Colonic mucosa (tissue), 4 donors: ENCODE measurements around the gene ATXN7L2. TPM values are rescaled to one million over a fixed set of nuclear protein-coding genes. Genes with fewer than 3 reads are reported as not detected.
A peak's percentile ranks its signal among the peaks of the same experiment; 100 is the strongest.

Source experiments
- DNase-seq: peaks from one replicate; pipeline ENCODE4 v3.0.0-alpha.2; 2020
- H3K27ac ChIP-seq: fragments of 200-600 bp; one replicate; pipeline ENCODE4 v1.8.0; 2021
- H3K27me3 ChIP-seq: fragments of 200-600 bp; one replicate; pipeline ENCODE4 v1.8.0; 2021
- H3K36me3 ChIP-seq: fragments of 200-600 bp; one replicate; pipeline ENCODE4 v1.8.0; 2021
- H3K4me1 ChIP-seq: fragments of 200-600 bp; one replicate; pipeline ENCODE4 v1.8.0; 2021; ENCODE audit warnings: mild to moderate bottlenecking
- H3K4me3 ChIP-seq: fragments of 200-600 bp; one replicate; pipeline ENCODE4 v1.8.0; 2021
- H3K9ac ChIP-seq, 2 donors: one replicate each; pipeline ENCODE4 v1.7.0; 2013; ENCODE audit warnings: control low read depth in 2 of 2, low read depth in 2 of 2, low read length in 2 of 2
- H3K9me3 ChIP-seq: fragments of 200-600 bp; one replicate; pipeline ENCODE4 v1.8.0; 2021
- intact Hi-C: fragments of 100-400 bp; cut with DNase I; formaldehyde crosslinking; loops from one replicate; pipeline ENCODE4 v1.14.1; 2022
- total RNA-seq, 2 donors: library from RNA; stranded (reverse); fragmentation: NEBNext Ultra II Directional in 1 of 2; extraction: Animal tissue kit (Norgen Biotek cat#: 25700) in 1 of 2; gene quantifications; one replicate each; pipeline ENCODE4 v1.2.1, GENCODE V29; 2021
- TF ChIP-seq, protein P1 (sequence below): fragments of 200-600 bp; IDR thresholded peaks from one replicate; pipeline ENCODE4 v1.8.0; 2022; ENCODE audit warnings: antibody characterized with exemption, mild to moderate bottlenecking
- donor health status: healthy.
- donor health status: DM: no; HTN: no; CAD: no.
- donor health status: DM: no; HTN: no; CAD: no.

Gene ATXN7L2
- total RNA-seq, 2 donors from 2014 or later: 2.3 to 4.0 TPM

DNA sequence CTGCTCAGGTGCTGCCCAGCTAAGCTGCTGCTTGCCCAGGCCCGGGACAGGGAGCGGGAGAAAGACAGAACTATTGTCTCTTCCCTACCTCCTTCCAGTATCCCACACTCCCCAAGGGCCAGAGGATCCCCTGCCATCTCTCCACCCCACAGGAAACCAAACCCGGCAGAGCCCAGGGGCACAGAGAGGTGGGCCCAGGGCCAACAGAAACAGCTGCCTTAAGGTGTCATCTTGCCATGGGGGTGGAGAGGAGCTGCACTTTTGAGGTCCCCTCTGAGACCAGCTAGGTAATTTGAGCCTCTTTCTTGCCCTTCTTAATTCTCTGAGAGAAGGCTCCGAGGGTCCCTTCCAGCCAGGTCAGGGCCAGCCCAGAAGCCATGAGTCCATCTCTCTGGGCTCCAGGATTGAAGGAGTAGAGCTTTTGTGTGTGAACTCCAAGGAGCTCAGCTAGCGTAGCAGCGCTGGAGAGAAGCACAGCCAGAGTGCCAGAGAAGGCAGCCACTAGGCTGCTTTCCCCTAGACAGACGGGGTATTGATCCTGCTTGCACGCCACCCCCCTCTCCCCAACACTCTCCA is 46.3 kb downstream of the ATXN7L2 start:
- Histone ChIP-seq H3K27ac (no peak overlapping the region), H3K4me1 (peaks cover 5% of the 10 kb centered on the region), H3K27me3 (no peaks in the 10 kb centered on the region), H3K36me3 (no peaks in the 10 kb centered on the region), H3K4me3 (no peak overlapping the region), H3K9ac (peak overlapping the region in 1 of 2 donors; percentile 5), H3K9me3 (no peaks in the 10 kb centered on the region)
- intact Hi-C loops: loop anchor here (2.0 to 10.0 kb wide), 2 partner anchors 31 to 105 kb away; partner anchors contain the start of gene PSMA5
- DNase-seq: no peak
- TF ChIP-seq, protein P1, sequence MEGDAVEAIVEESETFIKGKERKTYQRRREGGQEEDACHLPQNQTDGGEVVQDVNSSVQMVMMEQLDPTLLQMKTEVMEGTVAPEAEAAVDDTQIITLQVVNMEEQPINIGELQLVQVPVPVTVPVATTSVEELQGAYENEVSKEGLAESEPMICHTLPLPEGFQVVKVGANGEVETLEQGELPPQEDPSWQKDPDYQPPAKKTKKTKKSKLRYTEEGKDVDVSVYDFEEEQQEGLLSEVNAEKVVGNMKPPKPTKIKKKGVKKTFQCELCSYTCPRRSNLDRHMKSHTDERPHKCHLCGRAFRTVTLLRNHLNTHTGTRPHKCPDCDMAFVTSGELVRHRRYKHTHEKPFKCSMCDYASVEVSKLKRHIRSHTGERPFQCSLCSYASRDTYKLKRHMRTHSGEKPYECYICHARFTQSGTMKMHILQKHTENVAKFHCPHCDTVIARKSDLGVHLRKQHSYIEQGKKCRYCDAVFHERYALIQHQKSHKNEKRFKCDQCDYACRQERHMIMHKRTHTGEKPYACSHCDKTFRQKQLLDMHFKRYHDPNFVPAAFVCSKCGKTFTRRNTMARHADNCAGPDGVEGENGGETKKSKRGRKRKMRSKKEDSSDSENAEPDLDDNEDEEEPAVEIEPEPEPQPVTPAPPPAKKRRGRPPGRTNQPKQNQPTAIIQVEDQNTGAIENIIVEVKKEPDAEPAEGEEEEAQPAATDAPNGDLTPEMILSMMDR: no peak

DNA sequence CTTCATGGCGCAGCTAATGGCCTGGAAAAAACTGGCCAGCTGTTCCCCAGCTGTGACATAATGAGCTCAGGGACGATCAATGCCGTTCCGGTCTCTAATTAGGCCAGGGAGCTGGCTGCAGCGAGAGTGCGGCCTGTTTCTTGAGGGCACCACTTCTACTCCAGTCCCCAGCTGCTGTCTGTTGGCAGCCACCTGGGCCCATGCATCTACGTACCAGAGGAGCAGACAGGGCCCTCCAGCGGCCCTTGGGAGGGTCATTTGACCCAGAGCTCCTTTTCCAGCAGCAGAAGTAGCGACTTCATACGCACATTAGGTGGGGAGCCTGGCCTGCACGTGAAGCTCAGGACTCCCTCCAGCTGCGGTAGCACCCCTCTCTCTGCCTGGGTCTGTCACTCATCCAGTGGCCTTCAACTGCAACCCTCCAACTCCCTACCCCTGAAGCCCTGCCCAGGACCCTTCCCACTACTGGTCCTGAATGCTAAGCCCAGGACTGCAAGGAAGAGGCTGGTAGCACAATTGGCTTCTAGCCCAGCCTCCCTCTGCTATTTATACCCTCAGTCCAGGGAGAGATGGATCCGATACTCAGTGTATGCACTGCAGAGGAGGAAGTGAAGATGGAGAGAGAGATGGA is 46.9 kb downstream of the ATXN7L2 start:
- Histone ChIP-seq H3K9ac (no peak overlapping the region), H3K4me1 (peaks cover 5% of the 10 kb centered on the region), H3K36me3 (no peaks in the 10 kb centered on the region), H3K27ac (no peak overlapping the region), H3K9me3 (no peaks in the 10 kb centered on the region), H3K27me3 (no peaks in the 10 kb centered on the region), H3K4me3 (no peak overlapping the region)
- TF ChIP-seq, protein P1: no peak
- DNase-seq: no peak
- intact Hi-C loops: loop anchor here (2.0 to 10.0 kb wide), 2 partner anchors 32 to 106 kb away; partner anchors contain the start of gene PSMA5

DNA sequence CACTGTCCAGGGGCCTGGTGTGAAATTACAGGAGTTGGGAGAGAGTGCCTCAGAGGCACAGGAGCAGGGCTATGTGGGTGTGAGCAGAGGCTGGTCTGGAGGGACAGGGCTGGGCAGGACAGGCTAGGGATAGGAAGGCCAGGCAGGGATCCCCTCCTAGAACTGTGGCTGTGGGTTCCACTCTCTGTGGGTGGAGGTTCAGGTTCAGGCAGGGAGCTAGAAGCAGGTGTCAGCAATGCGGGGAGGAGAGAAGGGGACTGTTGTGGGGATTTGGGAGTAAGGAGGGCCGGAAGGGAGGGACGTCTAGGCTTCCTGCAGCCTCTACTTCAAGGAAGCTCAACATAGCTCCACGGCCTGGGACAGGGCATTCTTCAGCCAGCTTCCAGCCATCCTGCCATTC is 47.7 kb downstream of the ATXN7L2 start:
- no peaks in the 10 kb centered on the region for H3K9me3 ChIP-seq
- H3K9ac ChIP-seq: no peak overlapping the region

DNA sequence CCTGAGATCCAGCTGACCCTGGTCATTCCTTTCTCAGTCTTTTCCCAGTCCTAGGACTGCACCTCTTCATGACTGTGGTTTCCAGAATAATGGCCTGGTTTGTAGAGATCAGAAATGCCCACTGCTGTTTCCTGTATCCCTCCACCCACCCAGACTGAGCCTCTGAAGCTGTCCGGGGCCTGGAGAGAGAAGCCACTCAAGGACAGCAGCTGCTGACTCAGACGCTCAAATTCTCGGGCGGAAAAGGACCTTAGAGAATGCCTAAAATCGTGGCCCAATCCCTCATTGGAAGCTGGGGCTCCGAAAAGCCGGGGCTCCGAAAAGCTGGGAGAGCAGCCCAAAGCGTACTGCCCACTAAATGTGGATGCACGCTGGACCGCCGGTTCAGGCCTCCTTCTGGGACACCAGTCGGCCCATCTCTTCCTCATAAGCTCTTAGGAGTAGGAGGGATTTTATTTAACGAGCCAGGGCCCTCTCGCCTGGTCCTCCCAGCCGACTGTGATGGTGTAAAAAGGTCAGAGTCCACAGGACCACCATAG is 48.2 kb downstream of the ATXN7L2 start:
- H3K9ac ChIP-seq: no peak overlapping the region
- H3K36me3 ChIP-seq: no peaks in the 10 kb centered on the region
- TF ChIP-seq, protein P1: no peak
- intact Hi-C loops: loop anchor here (2.0 to 10.0 kb wide), 3 partner anchors 33 to 107 kb away; partner anchors contain the start of gene PSMA5
- DNase-seq: no peak
- no peak overlapping the region for H3K27ac ChIP-seq
- H3K4me3 ChIP-seq: no peak overlapping the region
- H3K27me3 ChIP-seq: no peaks in the 10 kb centered on the region
- H3K9me3 ChIP-seq: no peaks in the 10 kb centered on the region
- H3K4me1 ChIP-seq: peaks cover 5% of the 10 kb centered on the region

More for the DNA sequence above, 47.7 kb downstream of the ATXN7L2 start:
- intact Hi-C loops: loop anchor here (2.0 to 10.0 kb wide), 2 partner anchors 33 to 107 kb away; partner anchors contain the start of gene PSMA5
- Histone ChIP-seq H3K36me3 (no peaks in the 10 kb centered on the region), H3K27me3 (no peaks in the 10 kb centered on the region), H3K4me1 (peaks cover 5% of the 10 kb centered on the region), H3K27ac (no peak overlapping the region), H3K4me3 (no peak overlapping the region)
- DNase-seq: no peak
- TF ChIP-seq, protein P1: no peak

DNA sequence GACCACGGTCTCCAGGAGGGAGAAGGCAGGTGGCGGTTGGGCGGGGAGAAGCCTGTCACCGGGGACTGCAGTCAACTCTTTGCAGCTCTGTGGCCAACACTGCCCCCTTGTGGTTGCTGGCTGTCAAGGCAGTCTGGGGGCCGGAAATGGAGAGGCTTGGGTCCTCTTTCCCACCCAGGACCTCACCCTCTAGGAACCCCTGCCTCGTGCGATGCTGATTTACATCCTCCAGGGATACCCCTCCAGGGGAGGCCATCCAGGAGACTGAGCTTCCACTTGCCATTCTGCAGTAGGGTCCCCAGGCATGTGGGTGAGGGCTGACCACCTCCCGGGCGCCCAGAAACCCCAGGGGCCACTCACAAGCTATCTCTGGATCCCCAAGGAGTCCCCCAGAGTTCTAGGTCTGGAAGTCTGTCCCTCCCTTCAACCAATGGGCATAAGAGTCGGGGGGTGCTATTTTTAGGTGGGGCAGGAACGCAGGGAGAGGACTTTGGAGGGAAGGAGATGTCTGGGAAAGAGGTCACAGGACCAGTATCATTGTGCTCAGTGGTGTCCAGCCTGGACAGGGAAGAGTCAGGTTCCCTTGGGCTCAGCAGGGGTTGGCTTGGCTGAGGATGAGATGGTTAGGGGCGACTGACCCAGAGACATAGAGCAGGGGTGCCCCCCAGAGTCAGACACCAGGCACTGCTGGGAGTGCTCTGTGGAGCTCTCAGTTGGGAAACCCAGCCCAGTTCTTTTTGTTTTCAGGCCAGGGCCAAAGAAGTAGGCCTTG is 48.8 kb downstream of the ATXN7L2 start:
- Histone ChIP-seq H3K4me3 (peak overlapping the region; percentile 4), H3K4me1 (peaks cover 5% of the 10 kb centered on the region), H3K36me3 (no peaks in the 10 kb centered on the region), H3K9me3 (no peaks in the 10 kb centered on the region), H3K27me3 (no peaks in the 10 kb centered on the region), H3K27ac (peak overlapping the region; percentile 17), H3K9ac (peak overlapping the region; percentile 28 to 59)
- intact Hi-C loops: loop anchor here (2.0 to 10.0 kb wide), 2 partner anchors 42 to 108 kb away; partner anchors contain the start of gene PSMA5
- DNase-seq: peak; percentile 89
- TF ChIP-seq, protein P1: peak; percentile 86
